Activated CD8-positive, alpha-beta T cell treated with anti-CD3 and anti-CD28 coated beads for 36 hours (primary cell): Measurements from ENCODE around the gene DIS3L. TPM values are rescaled to one million over a fixed set of nuclear protein-coding genes. Genes with fewer than 3 reads are reported as not detected.

Experiments used
- ATAC-seq: fragments of 200-7000 bp; cut with Tn5 transposase; one replicate; pipeline ENCODE4 v1.10.0; 2021; ENCODE audit warnings: mild to moderate bottlenecking, moderate library complexity
- CTCF ChIA-PET: fragments of 350-600 bp; sonication (Branson Sonifier 250); formaldehyde crosslinking; loops from one replicate; lab custom pipeline; 2021; ENCODE audit warnings: antibody characterized with exemption; lab: Charles Lee
- POLR2A ChIA-PET: fragments of 350-600 bp; sonication (Branson Sonifier 250); formaldehyde crosslinking; loops from one replicate; lab custom pipeline; 2021; ENCODE audit warnings: antibody characterized with exemption; lab: Charles Lee
- DNase-seq: peaks from one replicate; pipeline ENCODE4 v3.0.0-alpha.2; 2020
- H3K27ac Mint-ChIP-seq: one replicate; pipeline ENCODE4 v1.8.0; 2021; ENCODE audit warnings: mild to moderate bottlenecking, mixed read lengths
- H3K27me3 Mint-ChIP-seq: one replicate; pipeline ENCODE4 v1.8.0; 2021; ENCODE audit warnings: mixed read lengths
- H3K36me3 Mint-ChIP-seq: one replicate; pipeline ENCODE4 v1.8.0; 2021; ENCODE audit warnings: low read depth, mixed read lengths
- H3K4me1 Mint-ChIP-seq: one replicate; pipeline ENCODE4 v1.8.0; 2021; ENCODE audit warnings: low read depth, mixed read lengths
- H3K4me3 Mint-ChIP-seq: one replicate; pipeline ENCODE4 v1.8.0; 2021; ENCODE audit warnings: mild to moderate bottlenecking, moderate library complexity, mixed read lengths
- H3K9me3 Mint-ChIP-seq: one replicate; pipeline ENCODE4 v1.8.0; 2021; ENCODE audit warnings: mixed read lengths
- intact Hi-C: fragments of 100-400 bp; cut with micrococcal nuclease; formaldehyde crosslinking; loops from one replicate; pipeline ENCODE4 v1.10.0; 2022
- total RNA-seq, 2 experiments: library from RNA; stranded (reverse); gene quantifications; one replicate each; pipeline ENCODE4 v1.2.3, GENCODE V29; 2021
- TF ChIP-seq, protein P1 (sequence below): fragments of 200-600 bp; IDR thresholded peaks from one replicate; pipeline ENCODE4 v1.8.0; 2022; ENCODE audit warnings: antibody characterized with exemption, mild to moderate bottlenecking

DIS3L gene
- total RNA-seq, 2 experiments from 2014 or later = 23.6 to 23.7 TPM

DNA sequence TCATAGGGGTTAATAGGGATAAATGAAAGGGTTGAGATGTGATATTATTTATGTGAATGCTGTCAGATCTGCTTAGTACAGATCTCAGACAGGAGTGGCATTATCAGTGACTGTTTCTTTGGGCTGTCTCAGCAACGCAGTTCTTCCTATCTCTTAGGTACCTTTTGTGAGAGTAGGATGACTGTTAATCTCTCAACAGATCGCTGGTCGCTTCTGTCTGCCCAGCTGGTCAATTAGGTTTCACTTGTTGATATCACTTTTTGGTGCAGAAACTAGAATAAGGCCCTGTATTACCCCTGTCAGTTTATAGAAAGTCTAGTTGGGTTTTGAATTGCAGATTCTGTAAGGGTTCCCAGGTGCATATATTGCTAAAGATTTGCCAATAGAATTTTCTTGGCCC is 16.5 kb downstream of the DIS3L start:
- H3K4me3 Mint-ChIP-seq = no peak overlapping the region

DNA sequence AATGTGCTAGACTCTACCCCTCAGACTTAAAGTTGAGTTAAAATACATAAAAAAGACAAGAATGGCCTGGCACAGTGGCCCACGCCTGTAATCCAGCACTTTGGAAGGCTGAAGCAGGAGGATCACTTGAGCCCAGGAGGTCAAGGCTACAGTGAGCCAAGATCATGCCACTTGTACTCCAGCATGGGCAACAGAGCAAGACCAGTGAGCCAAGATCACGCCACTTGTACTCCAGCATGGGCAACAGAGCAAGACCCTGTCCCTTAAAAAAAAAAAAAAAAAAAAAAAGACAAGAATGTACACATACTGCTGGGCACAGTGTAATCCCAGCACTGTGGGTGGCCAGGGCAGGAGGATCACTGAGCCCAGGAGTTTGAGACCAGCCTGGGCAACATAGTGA is 17.4 kb downstream of the DIS3L start:
- Mint-ChIP-seq H3K4me1 (peaks cover 2% of the 10 kb centered on the region), H3K36me3 (peaks cover 21% of the 10 kb centered on the region), H3K4me3 (no peak overlapping the region), H3K27ac (no peak overlapping the region), H3K27me3 (no peaks in the 10 kb centered on the region), H3K9me3 (no peaks in the 10 kb centered on the region)
- ChIA-PET POLR2A (no interaction called here), CTCF (no interaction called here)
- no peak for ATAC-seq
- DNase-seq = no peak
- TF ChIP-seq, protein P1, sequence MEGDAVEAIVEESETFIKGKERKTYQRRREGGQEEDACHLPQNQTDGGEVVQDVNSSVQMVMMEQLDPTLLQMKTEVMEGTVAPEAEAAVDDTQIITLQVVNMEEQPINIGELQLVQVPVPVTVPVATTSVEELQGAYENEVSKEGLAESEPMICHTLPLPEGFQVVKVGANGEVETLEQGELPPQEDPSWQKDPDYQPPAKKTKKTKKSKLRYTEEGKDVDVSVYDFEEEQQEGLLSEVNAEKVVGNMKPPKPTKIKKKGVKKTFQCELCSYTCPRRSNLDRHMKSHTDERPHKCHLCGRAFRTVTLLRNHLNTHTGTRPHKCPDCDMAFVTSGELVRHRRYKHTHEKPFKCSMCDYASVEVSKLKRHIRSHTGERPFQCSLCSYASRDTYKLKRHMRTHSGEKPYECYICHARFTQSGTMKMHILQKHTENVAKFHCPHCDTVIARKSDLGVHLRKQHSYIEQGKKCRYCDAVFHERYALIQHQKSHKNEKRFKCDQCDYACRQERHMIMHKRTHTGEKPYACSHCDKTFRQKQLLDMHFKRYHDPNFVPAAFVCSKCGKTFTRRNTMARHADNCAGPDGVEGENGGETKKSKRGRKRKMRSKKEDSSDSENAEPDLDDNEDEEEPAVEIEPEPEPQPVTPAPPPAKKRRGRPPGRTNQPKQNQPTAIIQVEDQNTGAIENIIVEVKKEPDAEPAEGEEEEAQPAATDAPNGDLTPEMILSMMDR = no peak
- intact Hi-C loops = no loop called here

More for the DNA sequence above, 16.5 kb downstream of the DIS3L start:
- no peaks in the 10 kb centered on the region for H3K9me3 Mint-ChIP-seq
- no peak for DNase-seq
- no peak for ATAC-seq
- H3K27me3 Mint-ChIP-seq = no peaks in the 10 kb centered on the region
- H3K27ac Mint-ChIP-seq = no peak overlapping the region
- intact Hi-C loops = no loop called here
- ChIA-PET CTCF (no interaction called here), POLR2A (no interaction called here)
- peaks cover 21% of the 10 kb centered on the region for H3K36me3 Mint-ChIP-seq
- TF ChIP-seq, protein P1 = no peak
- H3K4me1 Mint-ChIP-seq = peaks cover 2% of the 10 kb centered on the region

DNA sequence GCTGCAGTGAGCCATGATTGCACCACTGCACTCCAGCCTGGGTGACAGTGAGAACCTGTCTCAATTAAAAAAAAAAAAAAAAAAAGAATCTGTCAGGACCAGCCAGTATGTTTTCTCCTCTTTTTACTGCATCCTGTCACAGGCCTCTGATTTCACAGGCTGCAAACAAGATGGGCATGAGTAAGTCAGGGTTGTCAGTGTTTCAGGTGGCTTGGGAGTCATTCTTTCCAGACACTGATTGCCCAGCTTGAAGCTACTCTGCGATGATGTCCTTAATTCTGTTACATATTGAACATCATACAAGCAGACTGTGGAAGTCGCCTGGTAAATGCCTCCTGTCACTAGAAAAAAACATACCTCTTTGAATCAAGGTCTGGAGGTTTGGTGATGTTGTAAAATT is 18.8 kb downstream of the DIS3L start:
- no peaks in the 10 kb centered on the region for H3K9me3 Mint-ChIP-seq
- peak; percentile 47 for ATAC-seq
- ChIA-PET CTCF (interaction anchor here (0.8 kb wide), 1 partner anchor 12 kb away, joined by 3 read pairs; no protein-coding TSS in a partner anchor), POLR2A (no interaction called here)
- peak; percentile 9 for DNase-seq
- H3K27ac Mint-ChIP-seq = peak overlapping the region; percentile 25
- H3K4me3 Mint-ChIP-seq = no peak overlapping the region
- TF ChIP-seq, protein P1 = no peak
- peaks cover 2% of the 10 kb centered on the region for H3K4me1 Mint-ChIP-seq
- intact Hi-C loops = no loop called here
- peaks cover 28% of the 10 kb centered on the region for H3K36me3 Mint-ChIP-seq
- H3K27me3 Mint-ChIP-seq = no peaks in the 10 kb centered on the region

DNA sequence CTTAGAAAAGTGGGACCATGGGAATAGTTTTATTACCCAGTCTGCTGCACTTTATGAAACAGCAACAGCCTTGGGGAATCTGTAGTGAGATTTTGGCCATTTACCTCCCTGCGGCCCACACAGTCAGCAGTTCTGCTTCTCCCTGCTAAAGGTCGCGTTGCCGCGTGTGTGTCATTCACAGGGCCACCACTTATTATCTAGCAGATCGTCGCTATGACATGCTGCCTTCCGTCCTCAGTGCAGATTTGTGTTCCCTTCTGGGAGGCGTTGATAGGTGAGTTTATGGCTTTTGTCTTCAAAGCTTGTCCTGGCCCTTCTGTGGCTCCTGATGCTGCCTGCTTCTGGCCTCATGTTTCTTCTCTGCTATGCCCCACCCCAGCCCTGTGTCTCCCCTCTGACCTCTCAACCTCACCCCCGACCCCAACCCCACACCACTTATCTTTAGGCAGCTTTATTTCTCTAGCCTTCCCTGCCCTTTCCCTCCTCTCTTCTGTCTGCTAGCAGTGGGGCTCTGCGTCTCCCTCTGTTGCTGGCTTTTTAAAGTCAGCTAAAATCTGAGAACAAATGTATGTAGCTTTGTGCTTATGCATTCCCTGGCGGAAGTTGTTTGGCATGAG is 30.1 kb downstream of the DIS3L start:
- Mint-ChIP-seq H3K4me1 (no peaks in the 10 kb centered on the region), H3K27ac (no peak overlapping the region), H3K27me3 (no peaks in the 10 kb centered on the region), H3K9me3 (no peaks in the 10 kb centered on the region), H3K36me3 (peaks cover 36% of the 10 kb centered on the region), H3K4me3 (no peak overlapping the region)
- CTCF ChIA-PET = interaction anchor here (1.0 to 1.4 kb wide), 2 partner anchors 11 to 35 kb away, joined by 3 read pairs; no protein-coding TSS in a partner anchor
- POLR2A ChIA-PET = no interaction called here
- TF ChIP-seq, protein P1 = no peak
- ATAC-seq (no peak), DNase-seq (no peak)
- intact Hi-C loops = no loop called here

DNA sequence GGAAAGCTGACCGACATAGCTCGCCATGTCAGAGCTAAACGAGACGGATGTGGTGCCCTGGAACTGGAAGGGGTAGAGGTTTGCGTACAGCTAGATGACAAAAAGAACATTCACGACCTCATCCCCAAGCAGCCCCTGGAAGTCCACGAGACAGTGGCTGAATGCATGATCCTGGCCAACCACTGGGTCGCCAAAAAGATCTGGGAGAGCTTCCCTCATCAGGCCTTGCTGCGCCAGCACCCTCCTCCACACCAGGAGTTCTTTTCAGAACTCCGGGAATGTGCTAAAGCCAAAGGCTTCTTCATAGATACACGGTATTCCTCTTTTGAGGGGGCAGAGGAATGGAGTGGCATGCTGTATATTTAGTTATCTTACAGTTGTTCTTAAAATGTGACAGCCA is 32.7 kb downstream of the DIS3L start:
- ATAC-seq = no peak
- no peaks in the 10 kb centered on the region for H3K4me1 Mint-ChIP-seq
- DNase-seq = no peak
- CTCF ChIA-PET = interaction anchor here (1.5 kb wide), 1 partner anchor 38 kb away, joined by 4 read pairs; no protein-coding TSS in a partner anchor
- POLR2A ChIA-PET = interaction anchor here (0.5 to 1.1 kb wide), 2 partner anchors 11 to 26 kb away, joined by 3 to 4 read pairs; no protein-coding TSS in a partner anchor
- intact Hi-C loops = no loop called here
- no peak overlapping the region for H3K27ac Mint-ChIP-seq
- no peak overlapping the region for H3K4me3 Mint-ChIP-seq
- TF ChIP-seq, protein P1 = no peak
- H3K36me3 Mint-ChIP-seq = peaks cover 42% of the 10 kb centered on the region
- H3K9me3 Mint-ChIP-seq = no peaks in the 10 kb centered on the region
- H3K27me3 Mint-ChIP-seq = no peaks in the 10 kb centered on the region
